Measurements from ENCODE around the gene SPIRE1. TPM values are rescaled to one million over a fixed set of nuclear protein-coding genes. Genes with fewer than 3 reads are reported as not detected.
"Not testable (repeated sequence)": the region's sequence is repeated elsewhere in the genome, so short reads cannot be mapped to it uniquely, and the experiment has no call there.

Gene SPIRE1
- total and polyA plus RNA-seq, 3 experiments from 2014 or later = 2.2 to 9.9 (median 8.1) TPM

- H3K9me3 ChIP-seq (ENCODE audit: low read length); H3K27me3 ChIP-seq (ENCODE audit: insufficient read depth, low read length, poor library complexity, severe bottlenecking); DNase-seq; H3K4me3 ChIP-seq (ENCODE audit: low read length); H3K27me3 Mint-ChIP-seq; H3K4me1 ChIP-seq (ENCODE audit: insufficient read depth, low read length); H3K4me3 Mint-ChIP-seq; H3K27ac Mint-ChIP-seq; CTCF ChIA-PET; POLR2A ChIA-PET; H3K27ac ChIP-seq (ENCODE audit: low read depth, low read length); H3K4me1 Mint-ChIP-seq; H3K36me3 ChIP-seq (ENCODE audit: insufficient read depth, low read length): not testable (repeated sequence)
- Mint-ChIP-seq H3K36me3 (peaks cover 0 to 25% (median 0%) of the 10 kb centered on the region in 3 donors), H3K9me3 (peaks cover 0 to 46% (median 22%) of the 10 kb centered on the region in 5 donors)
Measured at GRCh38 chr18:12551943-12552878, 105.7 kb downstream of the SPIRE1 start.

GRCh38 chr18:12551466-12551865 is 106.4 kb downstream of the SPIRE1 start:
- H3K27ac Mint-ChIP-seq; H3K27ac ChIP-seq (ENCODE audit: low read depth, low read length); H3K4me1 ChIP-seq (ENCODE audit: insufficient read depth, low read length); H3K4me1 Mint-ChIP-seq; H3K4me3 Mint-ChIP-seq; DNase-seq; H3K27me3 Mint-ChIP-seq; CTCF ChIA-PET; H3K4me3 ChIP-seq (ENCODE audit: low read length); H3K27me3 ChIP-seq (ENCODE audit: insufficient read depth, low read length, poor library complexity, severe bottlenecking); H3K9me3 ChIP-seq (ENCODE audit: low read length); H3K36me3 ChIP-seq (ENCODE audit: insufficient read depth, low read length): not testable (repeated sequence)
- Mint-ChIP-seq H3K36me3 (peaks cover 0 to 28% (median 0%) of the 10 kb centered on the region in 3 donors), H3K9me3 (peaks cover 0 to 47% (median 24%) of the 10 kb centered on the region in 5 donors)
- POLR2A ChIA-PET = interaction anchor here (0.6 kb wide), 1 partner anchor 10 kb away, joined by 3 read pairs; no protein-coding TSS in a partner anchor

GRCh38 chr18:12543697-12544096 is 114.2 kb downstream of the SPIRE1 start:
- Mint-ChIP-seq H3K27me3 (no peaks in the 10 kb centered on the region), H3K4me3 (no peak overlapping the region), H3K36me3 (peaks cover 1 to 42% (median 2%) of the 10 kb centered on the region in 3 donors), H3K27ac (no peak overlapping the region), H3K4me1 (peaks cover 3 to 9% (median 4%) of the 10 kb centered on the region in 3 donors), H3K9me3 (peaks cover 9 to 37% (median 24%) of the 10 kb centered on the region in 5 donors)
- ChIA-PET CTCF (no interaction called here), POLR2A (no interaction called here)
- Histone ChIP-seq H3K4me1 (ENCODE audit: insufficient read depth, low read length) (no peaks in the 10 kb centered on the region), H3K9me3 (ENCODE audit: low read length) (no peaks in the 10 kb centered on the region), H3K27ac (ENCODE audit: low read depth, low read length) (no peak overlapping the region), H3K4me3 (ENCODE audit: low read length) (no peak overlapping the region), H3K36me3 (ENCODE audit: insufficient read depth, low read length) (no peaks in the 10 kb centered on the region), H3K27me3 (ENCODE audit: insufficient read depth, low read length, poor library complexity, severe bottlenecking) (no peaks in the 10 kb centered on the region)
- no peak for DNase-seq

- Mint-ChIP-seq H3K27me3 (peaks cover 0 to 6% of the 10 kb centered on the region in 2 donors), H3K9me3 (peaks cover 9 to 38% (median 24%) of the 10 kb centered on the region in 5 donors), H3K36me3 (peaks cover 1 to 42% (median 2%) of the 10 kb centered on the region in 3 donors), H3K4me1 (peaks cover 3 to 9% (median 4%) of the 10 kb centered on the region in 3 donors), H3K27ac (no peak overlapping the region), H3K4me3 (no peak overlapping the region)
- Histone ChIP-seq H3K4me3 (ENCODE audit: low read length) (no peak overlapping the region), H3K9me3 (ENCODE audit: low read length) (no peaks in the 10 kb centered on the region), H3K36me3 (ENCODE audit: insufficient read depth, low read length) (no peaks in the 10 kb centered on the region), H3K4me1 (ENCODE audit: insufficient read depth, low read length) (no peaks in the 10 kb centered on the region), H3K27me3 (ENCODE audit: insufficient read depth, low read length, poor library complexity, severe bottlenecking) (no peaks in the 10 kb centered on the region), H3K27ac (ENCODE audit: low read depth, low read length) (no peak overlapping the region)
- CTCF ChIA-PET = no interaction called here
- POLR2A ChIA-PET = no interaction called here
- no peak for DNase-seq
Measured at GRCh38 chr18:12540751-12541150, 117.2 kb downstream of the SPIRE1 start.

DNA sequence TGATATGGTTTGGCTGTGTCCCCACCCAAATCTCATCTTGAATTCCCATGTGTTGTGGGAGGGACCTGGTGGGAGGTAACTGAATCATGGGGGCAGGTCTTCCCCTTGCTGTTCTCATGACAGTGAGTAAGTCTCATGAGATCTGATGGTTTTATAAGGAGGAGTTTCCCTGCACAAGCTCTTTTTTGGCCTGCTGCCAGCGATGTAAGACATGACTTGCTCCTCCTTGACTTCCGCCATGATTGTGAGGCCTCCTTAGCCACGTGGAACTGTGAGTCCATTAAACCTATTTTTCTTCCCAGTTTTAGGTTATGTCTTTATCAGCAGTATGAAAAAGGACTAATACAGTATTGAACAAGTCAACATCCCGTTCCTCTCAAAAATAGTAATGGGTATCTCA is 118.7 kb downstream of the SPIRE1 start:
- H3K4me3 ChIP-seq (ENCODE audit: low read length); H3K36me3 ChIP-seq (ENCODE audit: insufficient read depth, low read length); H3K4me1 ChIP-seq (ENCODE audit: insufficient read depth, low read length); H3K27ac Mint-ChIP-seq; H3K27me3 ChIP-seq (ENCODE audit: insufficient read depth, low read length, poor library complexity, severe bottlenecking); H3K27me3 Mint-ChIP-seq; H3K4me1 Mint-ChIP-seq; H3K27ac ChIP-seq (ENCODE audit: low read depth, low read length); H3K9me3 ChIP-seq (ENCODE audit: low read length); CTCF ChIA-PET; DNase-seq; POLR2A ChIA-PET; H3K4me3 Mint-ChIP-seq: not testable (repeated sequence)
- Mint-ChIP-seq H3K9me3 (peaks cover 9 to 38% (median 24%) of the 10 kb centered on the region in 5 donors), H3K36me3 (peaks cover 1 to 42% (median 2%) of the 10 kb centered on the region in 3 donors)

- peaks cover 0 to 11% (median 3%) of the 10 kb centered on the region in 5 donors for H3K9me3 Mint-ChIP-seq
- Histone ChIP-seq H3K4me3 (ENCODE audit: low read length) (no peak overlapping the region), H3K9me3 (ENCODE audit: low read length) (no peaks in the 10 kb centered on the region), H3K27me3 (ENCODE audit: insufficient read depth, low read length, poor library complexity, severe bottlenecking) (no peaks in the 10 kb centered on the region), H3K36me3 (ENCODE audit: insufficient read depth, low read length) (no peaks in the 10 kb centered on the region), H3K27ac (ENCODE audit: low read depth, low read length) (no peak overlapping the region), H3K4me1 (ENCODE audit: insufficient read depth, low read length) (no peaks in the 10 kb centered on the region)
- no peak for DNase-seq
- peaks cover 0 to 6% of the 10 kb centered on the region in 2 donors for H3K27me3 Mint-ChIP-seq
- peak overlapping the region in 1 of 8 donors; percentile 12 for H3K27ac Mint-ChIP-seq
- H3K36me3 Mint-ChIP-seq = peaks cover 0 to 18% (median 2%) of the 10 kb centered on the region in 3 donors
- CTCF ChIA-PET = no interaction called here
- no peak overlapping the region for H3K4me3 Mint-ChIP-seq
- POLR2A ChIA-PET = no interaction called here
- H3K4me1 Mint-ChIP-seq = no peaks in the 10 kb centered on the region
Measured at GRCh38 chr18:12534820-12535219, 123.1 kb downstream of the SPIRE1 start.

DNA sequence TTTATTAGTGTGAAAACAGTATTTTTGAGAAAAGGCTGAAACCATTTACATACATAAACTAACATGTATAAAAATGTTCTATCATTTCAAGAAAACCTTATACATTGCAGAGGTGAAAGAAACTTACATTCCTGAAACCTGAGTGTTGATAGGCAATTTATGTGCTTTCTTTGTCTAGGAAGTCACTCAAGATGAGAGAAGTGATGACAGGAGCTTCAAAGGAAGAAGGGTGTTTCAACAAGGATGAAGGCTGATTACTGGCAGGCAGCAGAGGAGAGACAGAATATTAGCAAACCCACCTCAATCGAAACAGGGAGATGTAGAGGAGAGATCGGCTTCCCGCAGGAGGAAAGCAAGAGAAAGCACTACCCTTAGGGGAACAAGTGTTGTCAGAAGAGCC is 125.2 kb downstream of the SPIRE1 start:
- ChIA-PET POLR2A (no interaction called here), CTCF (no interaction called here)
- Histone ChIP-seq H3K4me1 (ENCODE audit: insufficient read depth, low read length) (no peaks in the 10 kb centered on the region), H3K27me3 (ENCODE audit: insufficient read depth, low read length, poor library complexity, severe bottlenecking) (no peaks in the 10 kb centered on the region), H3K9me3 (ENCODE audit: low read length) (no peaks in the 10 kb centered on the region), H3K27ac (ENCODE audit: low read depth, low read length) (no peak overlapping the region), H3K4me3 (ENCODE audit: low read length) (no peak overlapping the region), H3K36me3 (ENCODE audit: insufficient read depth, low read length) (no peaks in the 10 kb centered on the region)
- H3K4me3 Mint-ChIP-seq = no peak overlapping the region
- peaks cover 0 to 6% (median 2%) of the 10 kb centered on the region in 3 donors for H3K36me3 Mint-ChIP-seq
- H3K27ac Mint-ChIP-seq = no peak overlapping the region
- H3K9me3 Mint-ChIP-seq = no peaks in the 10 kb centered on the region
- H3K4me1 Mint-ChIP-seq = no peaks in the 10 kb centered on the region
- no peak for DNase-seq
- H3K27me3 Mint-ChIP-seq = peaks cover 0 to 6% of the 10 kb centered on the region in 2 donors

DNA sequence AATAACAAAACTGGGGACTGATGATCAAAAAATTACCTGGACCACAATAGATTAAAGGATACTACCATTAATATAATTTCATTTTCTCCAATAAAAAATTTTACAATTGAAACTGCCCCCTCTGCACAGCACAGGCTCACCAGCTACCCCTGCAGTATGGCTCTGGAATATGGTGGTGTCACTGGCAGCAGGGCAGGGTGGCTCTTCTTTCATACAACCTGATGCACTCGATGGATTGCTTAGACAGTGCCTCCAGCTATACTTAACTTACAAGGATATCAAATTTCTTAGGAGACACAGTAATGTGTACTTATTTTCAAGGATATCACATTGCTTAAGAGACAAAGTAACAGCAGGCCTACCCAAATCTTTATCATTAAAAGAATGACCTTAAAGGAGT is 126.2 kb downstream of the SPIRE1 start:
- Histone ChIP-seq H3K9me3 (ENCODE audit: low read length) (no peaks in the 10 kb centered on the region), H3K36me3 (ENCODE audit: insufficient read depth, low read length) (no peaks in the 10 kb centered on the region), H3K4me3 (ENCODE audit: low read length) (no peak overlapping the region), H3K4me1 (ENCODE audit: insufficient read depth, low read length) (no peaks in the 10 kb centered on the region), H3K27me3 (ENCODE audit: insufficient read depth, low read length, poor library complexity, severe bottlenecking) (no peaks in the 10 kb centered on the region), H3K27ac (ENCODE audit: low read depth, low read length) (no peak overlapping the region)
- DNase-seq = no peak
- Mint-ChIP-seq H3K4me3 (no peak overlapping the region), H3K27ac (no peak overlapping the region), H3K27me3 (peaks cover 0 to 6% of the 10 kb centered on the region in 2 donors), H3K9me3 (no peaks in the 10 kb centered on the region), H3K4me1 (no peaks in the 10 kb centered on the region), H3K36me3 (peaks cover 0 to 6% (median 2%) of the 10 kb centered on the region in 3 donors)
- ChIA-PET CTCF (no interaction called here), POLR2A (no interaction called here)
